NCI-H446 treated with DMSO at 0.1 percent for 48 hours (cell line): ENCODE measurements around the gene ULK3.

ENCODE experiments used
- DNase-seq: peaks from one replicate; lab custom pipeline; 2025; lab: John Stamatoyannopoulos, UW

Gene ULK3

DNA sequence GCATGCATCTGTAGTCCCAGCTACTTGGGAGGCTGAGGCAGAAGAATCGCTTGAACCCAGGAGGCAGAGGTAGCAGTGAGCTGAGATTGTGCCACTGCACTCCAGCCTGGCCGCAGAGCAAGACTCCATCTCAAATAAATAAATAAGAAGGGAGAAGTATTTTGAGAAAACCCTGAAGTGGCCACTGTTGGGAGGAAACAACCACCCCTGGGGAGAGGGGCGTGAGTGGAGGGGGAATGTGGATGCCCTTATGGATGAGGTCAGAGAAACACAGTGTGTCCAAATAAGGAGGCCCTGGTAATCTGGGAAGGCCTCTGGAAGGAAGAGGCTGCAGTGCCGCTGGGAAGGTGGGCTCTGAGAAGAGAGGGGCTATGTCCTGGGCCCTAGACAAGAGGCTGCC lies 20.7 kb downstream of the ULK3 start:
- no peak for DNase-seq

DNA sequence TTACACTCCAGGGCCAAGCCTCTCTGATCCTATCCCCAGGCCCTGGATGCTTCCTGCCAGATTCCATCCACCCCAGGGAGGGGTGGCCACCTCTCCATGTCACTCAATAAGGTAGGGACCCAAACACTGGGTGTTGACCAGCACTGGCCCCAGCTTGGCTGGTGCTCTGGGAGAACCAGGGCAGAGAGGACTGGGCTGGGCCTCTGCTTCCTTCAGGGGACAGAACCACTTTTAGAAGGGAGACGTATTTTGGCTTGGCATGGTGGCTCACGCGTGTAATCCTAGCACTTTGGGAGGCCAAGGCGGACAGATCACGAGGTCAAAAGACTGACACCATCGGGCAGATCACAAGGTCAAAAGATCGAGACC lies 21.2 kb downstream of the ULK3 start:
- no peak for DNase-seq

DNA sequence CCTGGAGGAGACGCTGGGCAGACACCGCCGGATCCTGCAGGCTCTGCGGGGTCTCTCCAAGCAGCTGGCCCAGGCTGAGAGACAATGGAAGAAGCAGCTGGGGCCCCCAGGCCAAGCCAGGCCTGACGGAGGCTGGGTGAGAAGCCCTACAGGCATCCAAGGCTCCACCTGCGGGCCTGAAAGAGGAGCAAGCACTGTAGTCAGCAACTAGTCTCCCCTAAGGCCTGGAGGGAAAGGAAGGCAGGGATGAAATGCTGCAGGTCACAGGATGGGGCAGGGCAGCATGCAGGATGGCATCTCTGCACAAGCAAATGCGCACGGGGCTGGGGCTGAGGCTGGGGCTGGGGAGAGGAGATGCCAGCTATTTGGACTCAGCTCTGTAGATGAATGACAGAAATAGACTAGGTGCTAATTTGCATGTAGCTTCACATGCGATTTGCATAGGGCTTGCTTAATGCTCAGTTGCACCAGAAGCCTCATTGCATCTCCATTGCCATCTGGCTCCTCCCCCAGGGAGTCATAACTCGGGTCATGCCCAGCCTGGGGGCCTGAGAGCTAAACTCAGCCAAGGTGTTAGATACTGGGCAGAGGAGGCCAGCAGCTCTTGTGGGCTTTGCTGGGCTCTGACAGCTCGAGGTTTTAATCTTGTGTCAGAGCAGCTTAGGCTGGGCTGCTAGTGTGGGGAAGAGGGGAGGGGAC lies 21.7 kb downstream of the ULK3 start:
- peak; percentile 55 for DNase-seq

DNA sequence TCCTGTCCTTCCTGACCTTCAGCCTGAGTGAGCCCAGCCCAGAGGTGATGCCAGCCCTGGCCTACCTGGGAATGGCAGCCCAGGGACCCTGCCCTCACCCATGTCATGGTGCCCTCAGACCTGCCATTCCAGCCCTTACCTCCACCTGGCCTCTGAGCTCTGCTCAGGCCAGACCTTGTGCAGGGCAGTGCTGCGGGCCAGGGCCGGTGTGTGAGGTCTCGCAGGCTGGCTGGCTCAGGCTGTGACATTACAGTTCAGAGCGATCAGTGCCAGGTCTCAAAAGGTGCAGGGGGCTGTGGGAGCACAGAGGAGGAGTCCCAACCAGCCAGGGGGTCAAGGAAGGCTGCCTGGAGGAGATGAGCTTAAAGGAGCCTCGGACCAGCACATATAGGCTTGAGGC lies 22.9 kb downstream of the ULK3 start:
- DNase-seq: no peak

DNA sequence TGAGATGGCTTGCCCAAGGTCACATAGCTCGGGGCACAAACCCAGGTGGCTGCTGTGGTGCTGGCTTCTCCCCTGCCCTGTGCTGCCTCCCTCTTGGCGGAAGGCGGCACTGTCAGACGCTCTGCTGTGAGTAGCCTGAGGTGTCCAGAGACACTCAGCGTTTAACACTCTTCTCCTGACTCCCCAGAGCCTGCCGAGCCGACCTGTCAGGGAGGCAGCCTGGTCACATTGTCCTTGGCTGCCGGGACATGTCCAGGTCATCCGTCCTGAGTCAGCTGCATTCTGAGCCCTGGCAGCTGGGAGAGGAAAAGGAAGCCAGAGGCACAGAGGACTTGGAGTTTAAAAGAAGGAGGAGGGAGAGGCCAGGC lies 25.6 kb downstream of the ULK3 start:
- DNase-seq: no peak

DNA sequence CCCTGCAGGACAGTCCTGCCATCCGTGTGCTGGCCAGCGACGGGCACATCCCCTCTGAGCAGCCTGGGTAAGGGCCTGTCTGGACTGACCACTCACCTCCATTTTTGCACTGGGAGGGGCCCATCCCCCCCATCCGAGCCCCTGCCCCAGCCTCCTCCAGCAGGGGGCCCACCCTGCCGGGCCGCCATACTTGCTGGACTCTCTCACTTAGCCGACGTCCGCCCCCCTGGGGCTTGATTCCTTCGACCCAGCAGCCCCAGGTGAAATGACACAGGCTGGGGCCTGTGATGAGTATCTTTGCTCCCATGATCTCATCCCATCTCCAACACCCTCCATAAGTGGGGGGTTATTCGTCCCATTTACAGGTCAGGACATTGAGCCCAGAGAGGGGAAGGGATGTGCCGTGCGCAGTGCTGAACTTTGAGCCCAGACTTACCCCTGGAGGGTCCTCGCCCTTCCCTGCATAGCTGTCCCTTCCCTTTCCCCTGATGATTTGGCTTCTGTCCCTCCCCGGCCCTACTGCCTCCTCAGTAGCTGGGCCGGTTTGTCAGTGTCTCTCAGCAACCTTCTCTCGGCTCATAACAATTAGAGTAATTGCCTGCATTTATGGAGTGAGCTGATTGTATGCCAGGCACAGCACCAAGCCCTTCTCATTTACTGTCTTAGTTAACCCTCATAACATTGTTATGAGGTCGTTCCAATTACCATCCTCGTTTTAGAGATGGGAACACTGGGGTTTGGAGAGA lies 26.2 kb downstream of the ULK3 start:
- DNase-seq: peak; percentile 19

DNA sequence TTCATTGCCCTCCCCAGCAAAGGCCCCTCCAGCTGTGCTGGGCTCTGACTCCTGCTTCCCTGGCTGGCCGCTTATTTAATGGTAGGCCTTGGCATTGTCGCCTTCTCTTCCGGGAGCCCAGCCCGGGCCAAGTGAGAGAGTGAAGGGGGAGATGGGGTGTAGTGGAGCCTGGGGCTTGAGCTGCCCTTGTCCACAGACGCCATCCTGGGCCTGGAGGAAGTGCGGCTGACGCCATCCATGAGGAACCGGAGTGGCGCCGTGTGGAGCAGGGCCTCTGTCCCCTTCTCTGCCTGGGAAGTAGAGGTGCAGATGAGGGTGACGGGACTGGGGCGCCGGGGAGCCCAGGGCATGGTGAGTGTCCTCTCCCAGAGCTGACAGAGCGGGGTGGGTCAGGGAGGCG lies 27.0 kb downstream of the ULK3 start:
- no peak for DNase-seq

DNA sequence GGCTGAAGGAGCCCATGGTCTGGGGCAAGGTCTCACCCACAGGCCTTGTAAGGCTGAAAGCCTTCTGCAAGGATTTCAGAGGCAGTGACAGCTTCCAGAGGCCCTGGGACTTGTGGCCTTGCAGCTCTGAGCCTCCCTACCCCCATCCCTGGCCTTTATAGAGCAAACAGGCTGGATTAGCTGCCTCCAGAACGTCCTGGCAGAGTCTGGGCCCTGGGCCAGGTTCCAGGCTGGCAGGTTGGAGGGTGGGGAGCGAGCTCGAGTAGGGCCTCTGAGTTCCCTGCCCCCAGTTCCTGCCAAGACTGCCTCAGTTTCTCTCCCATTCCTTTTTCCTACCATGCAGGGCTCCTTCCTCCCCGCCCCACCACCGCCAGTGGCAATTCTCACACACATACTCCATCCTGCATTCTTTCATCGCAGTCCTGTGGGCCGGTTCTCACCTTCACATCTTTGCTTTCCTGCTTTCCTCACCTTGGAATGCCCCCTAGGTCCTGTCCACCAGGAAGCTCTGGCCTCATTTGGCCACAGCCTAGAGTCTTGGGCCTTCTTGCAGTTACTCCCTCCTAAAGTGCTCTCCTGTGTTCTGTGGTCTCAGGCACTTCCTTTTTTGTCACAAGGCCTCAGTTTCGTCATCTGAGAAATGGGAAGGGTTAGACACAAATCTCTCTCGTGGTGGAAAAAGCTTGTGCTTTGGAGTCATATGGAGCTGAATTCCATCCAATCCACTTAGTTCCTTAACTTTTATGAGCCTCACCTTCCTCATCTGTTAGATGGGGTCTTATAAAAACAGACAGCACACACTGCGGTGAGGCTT lies 27.6 kb downstream of the ULK3 start:
- peak; percentile 58 for DNase-seq

DNA sequence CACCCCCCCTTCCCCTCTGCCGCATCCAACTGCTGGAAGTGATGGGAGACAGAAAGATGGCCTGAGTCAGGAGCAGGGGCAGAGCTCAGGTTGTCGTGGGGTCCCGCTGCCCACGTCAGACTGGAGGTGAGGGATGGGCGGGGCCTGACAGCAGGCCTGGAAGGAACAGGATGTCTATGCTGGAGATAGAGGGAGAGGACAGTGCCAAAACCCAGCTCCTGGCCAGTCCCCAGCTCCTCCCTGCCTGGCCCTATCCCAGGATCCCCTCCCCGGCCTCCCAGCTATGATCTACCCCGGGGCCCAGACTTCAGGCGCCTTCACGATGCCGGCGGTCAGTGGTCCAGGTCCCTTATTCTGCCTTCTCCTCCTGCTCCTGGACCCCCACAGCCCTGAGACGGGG lies 30.4 kb downstream of the ULK3 start, which contains the start of gene LMAN1L:
TSS of gene LMAN1L (plus strand) at position 303 of the 400 bp plus-strand sequence. CDS start at position 323, 20 bp downstream.
- DNase-seq: peak; percentile 51

DNA sequence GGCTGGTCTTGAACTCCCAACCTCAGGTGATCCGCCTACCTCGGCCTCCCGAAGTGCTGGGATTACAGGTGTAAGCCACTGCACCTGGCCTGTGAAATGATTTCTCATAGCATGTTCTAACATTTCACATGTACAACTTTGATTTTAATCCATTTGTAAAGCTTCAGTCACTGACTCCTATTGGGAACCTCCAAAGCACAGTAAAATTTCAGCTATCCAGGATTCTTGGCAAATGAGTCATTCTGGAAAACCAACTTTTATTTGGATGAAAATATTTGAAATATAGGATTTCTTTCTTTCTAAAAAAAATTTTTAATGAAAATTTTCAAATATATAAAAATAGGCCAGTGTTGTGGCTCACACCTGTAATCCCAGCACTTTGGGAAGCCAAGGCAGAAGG lies 33.0 kb downstream of the ULK3 start:
- no peak for DNase-seq

DNA sequence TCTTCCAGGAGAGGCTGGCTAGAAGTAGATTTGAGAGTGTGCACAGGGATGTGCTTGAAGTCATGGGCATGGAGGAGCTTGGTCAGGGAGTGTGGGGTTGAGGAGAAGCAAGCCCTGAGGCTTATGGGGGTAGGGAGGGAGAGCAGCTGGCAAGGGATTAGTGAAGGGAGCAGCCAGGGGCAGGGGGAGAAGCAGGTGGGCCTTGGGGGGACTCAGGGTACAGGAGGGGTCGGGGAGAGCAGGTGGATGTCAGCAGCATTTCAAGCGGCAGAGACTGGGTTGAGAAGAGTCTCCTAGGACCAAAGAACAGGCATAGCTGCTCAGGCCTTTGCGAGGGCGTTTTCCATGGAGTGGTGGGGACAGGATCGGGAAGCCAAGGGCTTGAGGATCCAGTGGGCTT lies 33.7 kb downstream of the ULK3 start:
- no peak for DNase-seq

DNA sequence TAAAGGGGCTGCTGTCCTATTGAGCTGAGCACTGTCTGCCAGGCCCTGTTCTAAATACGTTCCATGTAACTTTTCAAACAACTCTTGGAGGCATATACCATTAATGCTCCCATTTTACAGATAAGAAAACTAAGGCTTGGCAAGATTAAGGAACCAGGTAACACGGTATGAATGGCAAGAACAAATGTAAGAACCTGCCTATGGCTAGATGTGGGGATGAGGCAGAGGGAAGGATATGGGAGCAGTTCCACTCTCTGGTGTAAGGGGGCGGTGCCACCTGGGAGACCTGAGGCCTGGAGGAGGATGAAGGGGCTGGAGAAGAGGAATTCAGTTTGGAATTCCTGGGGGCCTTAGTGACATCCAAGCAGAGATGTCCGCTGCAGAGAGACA lies 34.1 kb downstream of the ULK3 start:
- no peak for DNase-seq

DNA sequence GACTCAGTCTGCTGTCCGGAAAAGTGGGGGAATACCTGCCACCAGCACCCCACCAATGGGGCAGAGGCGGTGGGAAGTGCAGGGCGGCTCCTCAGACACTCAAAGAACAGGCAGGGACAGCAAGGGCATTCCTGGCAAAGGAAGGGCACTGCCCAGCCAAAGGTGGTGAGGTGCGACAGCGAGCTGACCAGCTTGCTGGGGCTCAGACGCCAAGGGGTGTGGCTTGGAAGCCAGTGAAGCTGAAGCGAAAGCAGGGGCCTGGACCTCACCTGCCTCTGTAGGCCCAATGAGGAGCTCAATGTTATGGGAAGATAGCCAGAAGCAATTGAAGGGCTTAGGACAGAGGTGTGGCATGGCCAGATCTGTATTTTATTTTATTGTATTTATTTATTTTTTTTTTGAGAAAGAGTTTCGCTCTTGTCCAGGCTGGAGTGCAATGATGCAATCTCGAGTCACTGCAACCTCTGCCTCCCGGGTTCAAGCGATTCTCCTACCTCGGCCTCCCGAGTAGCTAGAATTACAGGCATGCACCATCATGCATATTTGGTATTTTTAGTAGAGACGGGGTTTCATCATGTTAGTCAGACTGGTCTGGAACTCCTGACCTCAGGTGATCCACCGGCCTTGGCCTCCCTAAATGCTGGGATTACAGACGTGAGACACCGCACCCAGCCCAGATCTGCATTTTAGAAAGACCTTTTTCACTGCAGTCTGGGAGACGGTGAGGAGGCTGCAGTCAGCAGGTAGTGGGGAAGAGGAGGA lies 34.7 kb downstream of the ULK3 start:
- no peak for DNase-seq

DNA sequence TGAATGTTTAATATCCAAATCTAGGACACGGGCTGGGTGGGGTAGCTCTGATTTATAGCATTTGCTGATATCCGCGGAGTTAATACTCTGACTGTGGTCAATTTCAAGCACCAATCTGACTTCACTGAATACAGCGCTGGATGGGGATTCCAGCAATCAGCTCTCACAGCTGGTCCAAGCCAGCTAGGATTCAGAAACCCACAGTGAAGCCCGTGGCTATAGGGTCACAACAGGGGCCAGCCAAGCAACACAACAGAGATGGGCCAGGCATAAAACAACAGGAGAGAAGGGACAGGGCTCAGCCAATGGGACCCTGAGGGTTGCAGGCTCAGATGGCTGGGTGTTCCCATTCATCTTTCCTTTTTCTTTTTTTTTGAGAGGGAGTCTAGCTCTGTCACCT lies 35.7 kb downstream of the ULK3 start:
- DNase-seq: no peak

DNA sequence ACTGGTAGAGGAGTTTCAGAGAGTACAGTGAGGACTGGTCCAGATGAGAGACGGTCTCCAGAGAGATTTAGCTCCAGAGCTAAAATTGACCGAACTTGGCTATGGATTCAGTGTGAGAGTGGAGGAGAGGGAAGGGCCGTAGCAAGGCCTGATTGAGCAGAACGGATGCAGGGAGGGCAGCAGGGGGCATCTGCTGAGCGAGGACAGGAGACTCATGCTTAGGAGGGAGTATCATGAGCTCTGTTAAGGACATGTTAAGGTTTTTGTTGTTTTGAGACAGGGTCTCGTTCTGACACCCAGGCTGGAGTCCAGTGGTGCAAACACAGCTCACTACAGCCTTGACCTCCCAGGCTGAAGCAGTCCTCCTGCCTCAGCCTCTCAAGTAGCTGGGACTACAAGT lies 38.0 kb downstream of the ULK3 start:
- DNase-seq: no peak

DNA sequence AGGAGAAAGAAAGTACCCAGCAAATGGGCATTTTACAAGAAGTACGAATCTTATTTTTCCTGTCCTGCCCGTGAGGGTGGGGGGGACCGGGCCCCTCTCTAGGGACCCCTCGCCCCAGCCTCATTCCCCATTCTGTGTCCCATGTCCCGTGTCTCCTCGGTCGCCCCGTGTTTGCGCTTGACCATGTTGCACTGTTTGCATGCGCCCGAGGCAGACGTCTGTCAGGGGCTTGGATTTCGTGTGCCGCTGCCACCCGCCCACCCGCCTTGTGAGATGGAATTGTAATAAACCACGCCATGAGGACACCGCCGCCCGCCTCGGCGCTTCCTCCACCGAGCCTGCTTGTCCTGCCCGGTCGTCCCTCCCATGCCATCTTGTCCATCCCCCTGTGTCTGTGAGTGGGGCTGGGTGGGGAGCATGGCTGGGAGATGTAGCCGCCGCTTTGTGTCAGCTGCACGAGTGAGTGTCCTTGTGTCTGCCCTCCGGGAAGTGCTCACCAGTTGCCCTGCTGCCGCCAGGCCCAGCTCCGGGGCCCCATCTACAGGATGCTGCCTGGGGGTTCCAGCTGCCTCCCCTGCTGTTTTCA lies 40.0 kb downstream of the ULK3 start:
- DNase-seq: no peak

DNA sequence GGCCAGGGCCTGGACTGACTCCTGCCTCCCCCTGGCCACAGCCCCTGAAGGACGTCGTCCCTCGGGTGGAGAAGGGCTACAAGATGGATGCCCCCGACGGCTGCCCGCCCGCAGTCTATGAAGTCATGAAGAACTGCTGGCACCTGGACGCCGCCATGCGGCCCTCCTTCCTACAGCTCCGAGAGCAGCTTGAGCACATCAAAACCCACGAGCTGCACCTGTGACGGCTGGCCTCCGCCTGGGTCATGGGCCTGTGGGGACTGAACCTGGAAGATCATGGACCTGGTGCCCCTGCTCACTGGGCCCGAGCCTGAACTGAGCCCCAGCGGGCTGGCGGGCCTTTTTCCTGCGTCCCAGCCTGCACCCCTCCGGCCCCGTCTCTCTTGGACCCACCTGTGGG lies 40.7 kb downstream of the ULK3 start:
- no peak for DNase-seq

DNA sequence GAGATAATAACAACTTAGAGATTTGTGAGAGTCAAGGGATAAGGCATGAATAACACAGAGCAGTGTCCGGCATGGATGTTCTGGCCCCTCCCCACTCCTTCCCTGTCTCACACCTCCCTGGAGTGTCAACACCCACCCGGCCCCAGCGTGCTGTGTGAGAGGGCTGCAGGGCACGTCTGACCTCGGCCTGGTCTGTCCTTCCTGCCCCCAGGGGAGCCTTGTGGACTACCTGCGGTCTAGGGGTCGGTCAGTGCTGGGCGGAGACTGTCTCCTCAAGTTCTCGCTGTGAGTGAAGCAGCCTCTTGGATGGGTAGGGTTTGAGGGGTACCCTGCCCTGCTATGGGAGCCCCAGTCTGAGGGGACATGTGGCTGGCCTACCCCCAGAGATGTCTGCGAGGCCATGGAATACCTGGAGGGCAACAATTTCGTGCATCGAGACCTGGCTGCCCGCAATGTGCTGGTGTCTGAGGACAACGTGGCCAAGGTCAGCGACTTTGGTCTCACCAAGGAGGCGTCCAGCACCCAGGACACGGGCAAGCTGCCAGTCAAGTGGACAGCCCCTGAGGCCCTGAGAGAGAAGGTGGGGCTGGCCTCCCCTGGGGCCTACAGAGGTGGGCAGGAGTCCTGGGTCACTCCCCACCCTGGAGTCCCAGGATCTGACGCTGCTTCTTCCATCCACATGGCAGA lies 41.5 kb downstream of the ULK3 start:
- no peak for DNase-seq

DNA sequence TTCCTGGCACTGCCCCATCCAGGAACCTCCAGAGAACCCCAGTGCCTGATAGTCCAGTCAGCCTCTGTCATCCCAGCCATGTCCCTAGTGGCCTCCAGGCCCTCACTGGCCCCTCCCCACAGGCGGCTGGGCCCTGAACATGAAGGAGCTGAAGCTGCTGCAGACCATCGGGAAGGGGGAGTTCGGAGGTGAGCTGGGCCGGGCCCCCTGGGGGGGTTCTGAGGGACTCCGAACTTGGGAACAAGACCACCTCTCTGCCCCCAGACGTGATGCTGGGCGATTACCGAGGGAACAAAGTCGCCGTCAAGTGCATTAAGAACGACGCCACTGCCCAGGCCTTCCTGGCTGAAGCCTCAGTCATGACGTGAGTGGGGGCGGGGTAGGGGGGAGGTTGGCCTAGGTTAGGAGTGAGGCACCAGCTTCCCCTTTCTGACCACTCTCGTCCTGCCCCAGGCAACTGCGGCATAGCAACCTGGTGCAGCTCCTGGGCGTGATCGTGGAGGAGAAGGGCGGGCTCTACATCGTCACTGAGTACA lies 42.3 kb downstream of the ULK3 start:
- DNase-seq: no peak

DNA sequence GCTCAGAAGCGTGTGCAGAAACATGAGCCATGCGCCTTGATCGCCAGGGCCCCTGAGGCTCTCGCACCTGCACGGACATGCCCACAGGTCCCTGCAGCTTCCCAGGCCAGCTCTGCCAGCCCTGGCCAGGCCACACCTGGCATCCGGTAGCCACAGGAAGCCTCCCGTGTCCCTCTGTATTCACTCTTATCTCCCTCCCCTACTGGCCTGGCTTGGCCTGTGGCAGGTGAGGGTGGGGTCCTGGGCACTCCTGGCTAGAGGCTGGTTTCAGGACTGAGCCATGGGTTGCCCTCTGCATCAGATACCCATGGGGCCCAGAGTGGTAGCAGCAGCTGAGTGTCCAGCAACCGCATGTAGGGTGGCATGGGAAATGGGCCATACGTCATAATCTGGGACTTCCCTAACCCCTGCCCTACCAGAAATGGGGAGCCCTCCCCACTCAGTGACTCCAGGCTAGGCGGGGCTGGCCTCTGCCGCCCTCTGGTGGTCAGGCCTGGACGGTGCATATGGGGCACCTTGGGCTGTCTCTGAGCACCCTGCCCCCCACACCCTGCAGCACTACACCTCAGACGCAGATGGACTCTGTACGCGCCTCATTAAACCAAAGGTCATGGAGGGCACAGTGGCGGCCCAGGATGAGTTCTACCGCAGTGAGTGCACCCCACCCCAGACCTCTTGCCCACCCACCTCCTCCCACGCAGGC lies 42.9 kb downstream of the ULK3 start:
- no peak for DNase-seq
